Endothelial cell of umbilical vein (primary cell): Measurements from ENCODE around the gene CHCHD3. TPM values are rescaled to one million over a fixed set of nuclear protein-coding genes. Genes with fewer than 3 reads are reported as not detected.

Source experiments
- BruUV-seq: library from RNA; stranded (reverse); fragments of 400-500 nt; replicated peaks from 2 replicates; lab custom pipeline; 2021; lab: Mats Ljungman, UMichigan
- CTCF ChIA-PET: fragments of 300-600, 350-600 bp; sonication (Branson Sonifier 250); formaldehyde crosslinking; loops from one replicate; lab custom pipeline; 2021; ENCODE audit warnings: antibody characterized with exemption, inconsistent platforms; lab: Charles Lee
- POLR2A ChIA-PET: fragments of 300-600, 350-600 bp; sonication (Branson Sonifier 250); formaldehyde crosslinking; loops from one replicate; lab custom pipeline; 2021; ENCODE audit warnings: antibody characterized with exemption, inconsistent platforms; lab: Charles Lee
- DNase-seq: peaks from one replicate; pipeline ENCODE4 v3.0.0-alpha.2; 2011; ENCODE audit warnings: low read depth, low spot score
- FAIRE-seq: peaks from 2 replicates; lab custom pipeline; 2011; peaks lifted over from hg19 to GRCh38; lab: Jason Lieb, UNC
- H2AFZ ChIP-seq: 2 replicates; pipeline ENCODE4 v1.6.0; 2012; ENCODE audit warnings: low read depth, low read length, control low read depth, inconsistent platforms
- H3K27ac ChIP-seq: 2 replicates; pipeline ENCODE4 v1.5.1; 2011; ENCODE audit warnings: low read depth, mild to moderate bottlenecking, control low read depth, low read length, moderate library complexity; ENCODE audit not compliant: insufficient read depth
- H3K27me3 ChIP-seq, 2 experiments: 2 replicates each; pipeline versions ENCODE4 v1.6.0 to v1.6.1; 2011; ENCODE audit warnings: low read length in 2 of 2, mixed read lengths in 1 of 2; ENCODE audit not compliant: control insufficient read depth in 2 of 2, insufficient read depth in 2 of 2
- H3K36me3 ChIP-seq, 2 experiments: 2 replicates in 1 of 2; 3 replicates in 1 of 2; pipeline ENCODE4 v1.5.1; 2011; ENCODE audit warnings: low read length in 2 of 2, mild to moderate bottlenecking in 1 of 2, moderate library complexity in 1 of 2; ENCODE audit not compliant: control insufficient read depth in 2 of 2, insufficient read depth in 2 of 2; ENCODE audit errors: extremely low read depth in 1 of 2
- H3K4me1 ChIP-seq: 3 replicates; pipeline ENCODE4 v1.5.1; 2011; ENCODE audit warnings: mild to moderate bottlenecking, low read length; ENCODE audit not compliant: control insufficient read depth, insufficient read depth; ENCODE audit errors: extremely low read depth
- H3K4me2 ChIP-seq: 2 replicates; pipeline ENCODE4 v1.6.1; 2011; ENCODE audit warnings: low read length, control low read depth, mixed read lengths; ENCODE audit not compliant: insufficient read depth
- H3K4me3 ChIP-seq, 3 experiments: fragments of 200-600 bp in 1 of 3; sonication (generic), shearing (Covaris generic) in 1 of 3; replicated peaks in 1 of 3; 2 replicates each; pipeline ENCODE4 v1.5.1; 2011 to 2016; ENCODE audit warnings: control low read depth in 3 of 3, low read length in 3 of 3, mild to moderate bottlenecking in 2 of 3, inconsistent platforms in 1 of 3, low read depth in 1 of 3, moderate library complexity in 1 of 3; ENCODE audit not compliant: insufficient read depth in 1 of 3
- H3K79me2 ChIP-seq: 2 replicates; pipeline ENCODE4 v1.6.0; 2012; ENCODE audit warnings: low read length, inconsistent platforms; ENCODE audit not compliant: control insufficient read depth, insufficient read depth
- H3K9ac ChIP-seq: replicated peaks from 2 replicates; pipeline ENCODE3; 2011; ENCODE audit warnings: low read length, control low read depth; ENCODE audit not compliant: insufficient read depth; ENCODE audit errors: extremely low read depth
- H3K9me1 ChIP-seq: replicated peaks from 3 replicates; pipeline ENCODE4 v1.6.0; 2011; ENCODE audit warnings: mild to moderate bottlenecking, low read length; ENCODE audit not compliant: control insufficient read depth, insufficient read depth; ENCODE audit errors: extremely low read depth
- H3K9me3 ChIP-seq: replicated peaks from 2 replicates; pipeline ENCODE4 v1.5.1; 2012; ENCODE audit warnings: low read length, inconsistent platforms; ENCODE audit not compliant: control insufficient read depth, insufficient read depth
- H4K20me1 ChIP-seq: replicated peaks from 2 replicates; pipeline ENCODE3; 2011; ENCODE audit warnings: mild to moderate bottlenecking, low read length; ENCODE audit not compliant: control insufficient read depth, insufficient read depth; ENCODE audit errors: extremely low read depth
- EZH2 ChIP-seq: IDR thresholded peaks from 2 replicates; pipeline ENCODE4 v1.6.1; 2012; ENCODE audit warnings: borderline replicate concordance, low read depth, mild to moderate bottlenecking, moderate library complexity, low read length, inconsistent platforms; ENCODE audit not compliant: severe bottlenecking
- GATA2 ChIP-seq: IDR thresholded peaks from 2 replicates; pipeline ENCODE4 v1.7.0; 2011; ENCODE audit warnings: low read depth, mild to moderate bottlenecking, moderate library complexity, mixed read lengths, low read length; ENCODE audit not compliant: insufficient read length, insufficient read depth
- JUN ChIP-seq: IDR thresholded peaks from 2 replicates; pipeline ENCODE4 v1.6.1; 2011; ENCODE audit warnings: borderline replicate concordance, low read depth; ENCODE audit not compliant: insufficient read length, insufficient read depth
- POLR2A ChIP-seq: IDR thresholded peaks from 2 replicates; pipeline ENCODE4 v1.6.1; 2012; ENCODE audit warnings: low read depth, mild to moderate bottlenecking, control low read depth, low read length
- POLR2AphosphoS5 ChIP-seq: IDR thresholded peaks from 2 replicates; pipeline ENCODE4 v1.6.1; 2012; ENCODE audit warnings: low read depth, mild to moderate bottlenecking, control low read depth, low read length, moderate library complexity; ENCODE audit not compliant: insufficient read depth
- dilution Hi-C: fragments of 300-500 bp; cut with MboI; formaldehyde crosslinking; loops from one replicate; pipeline ENCODE4 v1.15.0; 2019; ENCODE audit warnings: low sequenced_read_pairs; ENCODE audit not compliant: extremely low pct_ligation_motif_present
- intact Hi-C: fragments of 100-400 bp; cut with micrococcal nuclease; formaldehyde crosslinking; loops from one replicate; pipeline ENCODE4 v1.10.0; 2022
- polyA plus RNA-seq, 4 experiments: library from polyadenylated mRNA; depleted of rRNA in 3 of 4; stranded (reverse) in 3 of 4; unstranded in 1 of 4; fragments of >200 nt; gene quantifications; 2 replicates each; pipeline versions ENCODE4 v1.2.1 to v1.2.3, GENCODE V29; 2011 to 2012; ENCODE audit warnings: missing spikeins in 1 of 4
- total RNA-seq: library from RNA; stranded (reverse); gene quantifications from 2 replicates; pipeline ENCODE4 v1.2.3, GENCODE V29; 2021
- TF ChIP-seq, protein P1 (sequence below), 2 donors: IDR thresholded peaks; 1 replicate in 1 of 2; 2 replicates in 1 of 2; pipeline ENCODE4 v1.5.1; 2011; ENCODE audit warnings: low read length in 2 of 2, mild to moderate bottlenecking in 2 of 2, moderate library complexity in 2 of 2, control low read depth in 1 of 2, inconsistent platforms in 1 of 2, low read depth in 1 of 2; ENCODE audit not compliant: insufficient read depth in 1 of 2; ENCODE audit errors: extremely low read depth in 1 of 2
- TF ChIP-seq, protein P2 (sequence below): IDR thresholded peaks from 2 replicates; pipeline ENCODE4 v1.6.1; 2011; ENCODE audit not compliant: insufficient read depth, insufficient read length

CHCHD3 gene
- total and polyA plus RNA-seq, 2 donors (not counting 3 experiments of a cell fraction or from before 2014, with no cell fraction given) = 22.0 to 63.7 TPM

DNA sequence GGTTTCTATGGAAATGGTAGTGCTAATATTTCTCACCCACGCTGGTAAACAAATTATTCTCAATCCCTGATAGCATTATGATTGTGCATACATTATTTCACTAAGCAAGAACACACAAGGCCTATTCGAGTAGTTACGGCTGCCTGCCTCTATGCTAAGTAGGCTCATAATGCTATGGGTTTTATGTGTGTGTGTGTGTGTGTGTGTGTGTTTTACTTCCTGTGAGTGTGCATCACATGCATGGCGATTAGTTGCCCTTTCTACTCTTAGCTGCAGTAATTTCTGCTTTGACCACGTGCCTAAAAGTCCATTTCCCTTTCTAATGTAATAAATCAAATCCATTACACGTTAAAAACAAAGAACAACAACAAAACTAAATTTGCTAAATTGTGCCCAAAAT, 117.0 kb downstream of the CHCHD3 start:
- POLR2A ChIA-PET = no interaction called here
- TF ChIP-seq JUN (no peak), POLR2AphosphoS5 (no peak), GATA2 (no peak), POLR2A (no peak), EZH2 (no peak)
- TF ChIP-seq, protein P1, sequence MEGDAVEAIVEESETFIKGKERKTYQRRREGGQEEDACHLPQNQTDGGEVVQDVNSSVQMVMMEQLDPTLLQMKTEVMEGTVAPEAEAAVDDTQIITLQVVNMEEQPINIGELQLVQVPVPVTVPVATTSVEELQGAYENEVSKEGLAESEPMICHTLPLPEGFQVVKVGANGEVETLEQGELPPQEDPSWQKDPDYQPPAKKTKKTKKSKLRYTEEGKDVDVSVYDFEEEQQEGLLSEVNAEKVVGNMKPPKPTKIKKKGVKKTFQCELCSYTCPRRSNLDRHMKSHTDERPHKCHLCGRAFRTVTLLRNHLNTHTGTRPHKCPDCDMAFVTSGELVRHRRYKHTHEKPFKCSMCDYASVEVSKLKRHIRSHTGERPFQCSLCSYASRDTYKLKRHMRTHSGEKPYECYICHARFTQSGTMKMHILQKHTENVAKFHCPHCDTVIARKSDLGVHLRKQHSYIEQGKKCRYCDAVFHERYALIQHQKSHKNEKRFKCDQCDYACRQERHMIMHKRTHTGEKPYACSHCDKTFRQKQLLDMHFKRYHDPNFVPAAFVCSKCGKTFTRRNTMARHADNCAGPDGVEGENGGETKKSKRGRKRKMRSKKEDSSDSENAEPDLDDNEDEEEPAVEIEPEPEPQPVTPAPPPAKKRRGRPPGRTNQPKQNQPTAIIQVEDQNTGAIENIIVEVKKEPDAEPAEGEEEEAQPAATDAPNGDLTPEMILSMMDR (IDR thresholded peaks at IDR 0.05; ENCODE audit: extremely low read depth in 1 of 2, insufficient read depth in 1 of 2, low read depth in 1 of 2, low read length in 2 of 2) = no peak
- TF ChIP-seq, protein P2, sequence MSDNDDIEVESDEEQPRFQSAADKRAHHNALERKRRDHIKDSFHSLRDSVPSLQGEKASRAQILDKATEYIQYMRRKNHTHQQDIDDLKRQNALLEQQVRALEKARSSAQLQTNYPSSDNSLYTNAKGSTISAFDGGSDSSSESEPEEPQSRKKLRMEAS = no peak
- dilution Hi-C loops = no loop called here
- Histone ChIP-seq H3K79me2 (peaks cover 5% of the 10 kb centered on the region), H3K4me1 (no peaks in the 10 kb centered on the region), H3K9me3 (no peaks in the 10 kb centered on the region), H2AFZ (no peak overlapping the region), H3K27ac (no peak overlapping the region), H3K27me3 (no peaks in the 10 kb centered on the region), H3K36me3 (no peaks in the 10 kb centered on the region), H3K9ac (no peak overlapping the region), H3K4me2 (no peak overlapping the region), H4K20me1 (peaks cover 3% of the 10 kb centered on the region), H3K4me3 (no peak overlapping the region), H3K9me1 (no peaks in the 10 kb centered on the region)
- no TSS peak for BruUV-seq
- DNase-seq (no peak), FAIRE-seq (no peak)
- CTCF ChIA-PET = no interaction called here
- intact Hi-C loops = no loop called here
